Effector memory CD4-positive, alpha-beta T cell (primary cell): Measurements from ENCODE around the gene PDE7B.

Experiments used
- DNase-seq, 3 donors: peaks; one replicate each; pipeline ENCODE4 v3.0.0-alpha.2; 2020
- H3K27ac ChIP-seq: 2 replicates; pipeline ENCODE4 v1.7.0; 2013; ENCODE audit warnings: mild to moderate bottlenecking, low read length, moderate library complexity; ENCODE audit not compliant: insufficient read depth, poor library complexity, severe bottlenecking
- H3K27me3 ChIP-seq: replicated peaks from 2 replicates; pipeline ENCODE4 v1.7.0; 2013; ENCODE audit warnings: mild to moderate bottlenecking, low read length; ENCODE audit not compliant: insufficient read depth, control insufficient read depth, poor library complexity, severe bottlenecking
- H3K36me3 ChIP-seq: 2 replicates; pipeline ENCODE4 v1.7.0; 2013; ENCODE audit warnings: mild to moderate bottlenecking, low read length, moderate library complexity; ENCODE audit not compliant: control insufficient read depth, insufficient read depth
- H3K4me1 ChIP-seq: 2 replicates; pipeline ENCODE4 v1.7.0; 2013; ENCODE audit warnings: low read length, mild to moderate bottlenecking; ENCODE audit not compliant: control insufficient read depth, insufficient read depth, poor library complexity, severe bottlenecking
- H3K4me3 ChIP-seq: 2 replicates; pipeline ENCODE4 v1.7.0; 2013; ENCODE audit warnings: low read length, low read depth, mild to moderate bottlenecking; ENCODE audit not compliant: insufficient read depth, poor library complexity, severe bottlenecking
- H3K9me3 ChIP-seq: 2 replicates; pipeline ENCODE4 v1.7.0; 2013; ENCODE audit warnings: mild to moderate bottlenecking, low read length, moderate library complexity; ENCODE audit not compliant: control insufficient read depth

PDE7B gene

GRCh38 chr6:136235233-136235564, 383.7 kb downstream of the PDE7B start:
- no peaks in the 10 kb centered on the region for H3K27me3 ChIP-seq
- no peaks in the 10 kb centered on the region for H3K4me1 ChIP-seq
- H3K9me3 ChIP-seq = no peaks in the 10 kb centered on the region
- H3K4me3 ChIP-seq = no peak overlapping the region
- H3K27ac ChIP-seq = no peak overlapping the region
- no peak for DNase-seq
- no peaks in the 10 kb centered on the region for H3K36me3 ChIP-seq

GRCh38 chr6:136236466-136237293, 385.2 kb downstream of the PDE7B start:
- Histone ChIP-seq H3K9me3 (no peaks in the 10 kb centered on the region), H3K36me3 (no peaks in the 10 kb centered on the region), H3K27ac (no peak overlapping the region), H3K4me1 (no peaks in the 10 kb centered on the region), H3K4me3 (no peak overlapping the region), H3K27me3 (no peaks in the 10 kb centered on the region)
- no peak for DNase-seq

GRCh38 chr6:136244061-136244616, 392.6 kb downstream of the PDE7B start:
- Histone ChIP-seq H3K27ac (no peak overlapping the region), H3K9me3 (no peaks in the 10 kb centered on the region), H3K36me3 (no peaks in the 10 kb centered on the region), H3K4me1 (no peaks in the 10 kb centered on the region), H3K27me3 (no peaks in the 10 kb centered on the region), H3K4me3 (no peak overlapping the region)
- no peak for DNase-seq
